ENCODE measurements around the gene P4HA2. TPM values are rescaled to one million over a fixed set of nuclear protein-coding genes. Genes with fewer than 3 reads are reported as not detected.

Gene P4HA2
- total and polyA plus RNA-seq, 2 donors from 2014 or later = 32.5 to 54.1 TPM

DNA sequence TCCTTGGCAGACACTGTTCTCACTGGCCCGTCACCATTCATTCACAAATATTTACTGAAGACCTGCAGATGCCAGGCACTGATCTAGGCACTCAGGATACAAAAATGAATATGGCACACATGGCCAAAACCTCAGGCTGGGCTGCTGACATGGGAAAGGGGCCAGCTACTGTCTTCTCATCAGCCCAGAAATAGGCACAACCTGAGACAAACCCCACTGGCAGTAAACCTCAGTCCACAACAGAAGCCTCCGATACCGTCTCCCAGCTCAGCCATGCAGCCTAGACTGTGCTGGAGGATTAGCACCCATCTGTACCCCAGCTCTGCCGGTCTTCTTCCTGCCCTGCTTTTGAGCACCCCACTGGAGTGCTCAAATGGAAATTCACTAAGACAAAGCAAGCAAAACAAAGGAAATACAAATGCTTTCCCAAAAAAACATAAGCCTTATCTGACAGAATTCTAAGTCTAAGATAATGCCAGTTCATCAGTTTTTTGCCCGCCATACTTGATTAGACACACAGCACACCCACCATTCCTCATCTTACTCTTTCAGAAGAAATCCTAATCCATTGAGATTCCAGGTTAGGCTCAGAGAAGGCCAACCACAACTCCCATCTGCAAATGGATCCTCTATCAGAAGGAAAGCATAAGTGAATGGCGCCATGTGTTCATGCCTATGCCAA, 8.2 kb downstream of the P4HA2 start:
- Histone ChIP-seq H3K9ac (ENCODE audit: low read length in 3 of 3) (no peak overlapping the region), H3K27ac (ENCODE audit: low read depth in 2 of 2, low read length in 2 of 2) (no peak overlapping the region), H3K9me3 (ENCODE audit: control insufficient read depth in 2 of 3, insufficient read depth in 1 of 3, low read length in 3 of 3) (no peaks in the 10 kb centered on the region), H3K4me3 (ENCODE audit: low read length in 3 of 3) (no peak overlapping the region), H3K4me1 (ENCODE audit: control insufficient read depth in 2 of 3, insufficient read depth in 2 of 3, low read depth in 1 of 3, low read length in 3 of 3) (peaks cover 0 to 12% (median 6%) of the 10 kb centered on the region in 3 donors), H3K27me3 (ENCODE audit: control insufficient read depth, insufficient read depth, low read length) (no peaks in the 10 kb centered on the region), H3K36me3 (ENCODE audit: control insufficient read depth in 2 of 3, insufficient read depth in 3 of 3, low read length in 3 of 3) (peaks cover 0 to 5% (median 3%) of the 10 kb centered on the region in 3 donors)
- FAIRE-seq (no peak), DNase-seq (no peak)
- TF ChIP-seq, protein P1, sequence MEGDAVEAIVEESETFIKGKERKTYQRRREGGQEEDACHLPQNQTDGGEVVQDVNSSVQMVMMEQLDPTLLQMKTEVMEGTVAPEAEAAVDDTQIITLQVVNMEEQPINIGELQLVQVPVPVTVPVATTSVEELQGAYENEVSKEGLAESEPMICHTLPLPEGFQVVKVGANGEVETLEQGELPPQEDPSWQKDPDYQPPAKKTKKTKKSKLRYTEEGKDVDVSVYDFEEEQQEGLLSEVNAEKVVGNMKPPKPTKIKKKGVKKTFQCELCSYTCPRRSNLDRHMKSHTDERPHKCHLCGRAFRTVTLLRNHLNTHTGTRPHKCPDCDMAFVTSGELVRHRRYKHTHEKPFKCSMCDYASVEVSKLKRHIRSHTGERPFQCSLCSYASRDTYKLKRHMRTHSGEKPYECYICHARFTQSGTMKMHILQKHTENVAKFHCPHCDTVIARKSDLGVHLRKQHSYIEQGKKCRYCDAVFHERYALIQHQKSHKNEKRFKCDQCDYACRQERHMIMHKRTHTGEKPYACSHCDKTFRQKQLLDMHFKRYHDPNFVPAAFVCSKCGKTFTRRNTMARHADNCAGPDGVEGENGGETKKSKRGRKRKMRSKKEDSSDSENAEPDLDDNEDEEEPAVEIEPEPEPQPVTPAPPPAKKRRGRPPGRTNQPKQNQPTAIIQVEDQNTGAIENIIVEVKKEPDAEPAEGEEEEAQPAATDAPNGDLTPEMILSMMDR (IDR thresholded peaks at IDR 0.05; ENCODE audit: borderline replicate concordance, extremely low read depth, insufficient read depth) = no peak
- intact Hi-C loops (cut with DNase I) = no loop called here

DNA sequence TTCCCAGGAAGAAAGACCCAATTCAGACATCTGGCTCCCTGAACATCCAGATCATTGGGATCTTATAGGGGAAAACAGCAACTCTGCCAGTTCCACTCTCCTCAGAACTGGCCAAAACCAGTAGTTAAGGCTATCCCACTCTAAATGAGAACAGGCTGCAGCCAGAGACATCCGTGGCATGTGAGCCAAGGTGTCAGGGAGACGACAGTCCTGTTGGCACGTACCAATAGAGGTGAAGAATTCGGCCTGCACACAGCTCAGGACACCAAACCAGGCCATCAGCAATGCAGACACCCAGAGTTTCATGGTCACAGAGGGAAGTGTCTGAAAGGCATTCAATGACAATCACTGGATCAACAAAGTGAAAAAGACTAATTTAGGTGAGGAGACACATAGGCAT, 9.3 kb downstream of the P4HA2 start:
- Histone ChIP-seq H3K27me3 (ENCODE audit: control insufficient read depth, insufficient read depth, low read length) (no peaks in the 10 kb centered on the region), H3K4me3 (ENCODE audit: low read length in 3 of 3) (no peak overlapping the region), H3K9ac (ENCODE audit: low read length in 3 of 3) (no peak overlapping the region), H3K4me1 (ENCODE audit: control insufficient read depth in 2 of 3, insufficient read depth in 2 of 3, low read depth in 1 of 3, low read length in 3 of 3) (peaks cover 0 to 6% (median 5%) of the 10 kb centered on the region in 3 donors), H3K27ac (ENCODE audit: low read depth in 2 of 2, low read length in 2 of 2) (no peak overlapping the region), H3K36me3 (ENCODE audit: control insufficient read depth in 2 of 3, insufficient read depth in 3 of 3, low read length in 3 of 3) (peaks cover 0 to 11% (median 6%) of the 10 kb centered on the region in 3 donors), H3K9me3 (ENCODE audit: control insufficient read depth in 2 of 3, insufficient read depth in 1 of 3, low read length in 3 of 3) (no peaks in the 10 kb centered on the region)
- TF ChIP-seq, protein P1 (IDR thresholded peaks at IDR 0.05; ENCODE audit: borderline replicate concordance, extremely low read depth, insufficient read depth) = no peak
- FAIRE-seq (no peak), DNase-seq (no peak)
- intact Hi-C loops (cut with DNase I) = no loop called here

DNA sequence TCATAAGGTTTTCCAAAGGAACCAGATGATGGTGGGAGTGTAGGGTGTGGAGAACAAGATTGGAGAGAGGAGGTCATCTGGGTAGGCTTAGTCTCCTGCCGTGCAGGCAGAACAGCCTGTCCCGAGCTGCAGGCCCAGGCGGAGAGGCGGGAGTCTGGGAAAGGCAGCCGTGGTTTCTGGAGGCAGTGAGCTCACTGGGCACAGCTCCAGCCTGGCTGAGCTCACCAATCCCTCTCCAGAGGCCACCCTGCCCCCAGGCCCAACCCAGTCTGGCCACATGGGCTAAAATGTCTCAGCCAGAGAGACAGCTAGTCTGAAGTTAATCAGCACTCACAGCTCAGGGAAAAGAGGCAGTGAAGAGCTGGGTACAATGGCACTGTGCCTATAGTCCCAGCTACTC, 12.3 kb downstream of the P4HA2 start:
- H3K27me3 ChIP-seq (ENCODE audit: control insufficient read depth, insufficient read depth, low read length) = no peaks in the 10 kb centered on the region
- H3K4me1 ChIP-seq (ENCODE audit: control insufficient read depth in 2 of 3, insufficient read depth in 2 of 3, low read depth in 1 of 3, low read length in 3 of 3) = peaks cover 0 to 6% (median 5%) of the 10 kb centered on the region in 3 donors
- no peaks in the 10 kb centered on the region for H3K9me3 ChIP-seq (ENCODE audit: control insufficient read depth in 2 of 3, insufficient read depth in 1 of 3, low read length in 3 of 3)
- H3K27ac ChIP-seq (ENCODE audit: low read depth in 2 of 2, low read length in 2 of 2) = peak overlapping the region in 1 of 2 donors; percentile 66
- H3K4me3 ChIP-seq (ENCODE audit: low read length in 3 of 3) = no peak overlapping the region
- TF ChIP-seq, protein P1 (IDR thresholded peaks at IDR 0.05; ENCODE audit: borderline replicate concordance, extremely low read depth, insufficient read depth) = no peak
- intact Hi-C loops (cut with DNase I) = no loop called here
- FAIRE-seq = no peak
- H3K36me3 ChIP-seq (ENCODE audit: control insufficient read depth in 2 of 3, insufficient read depth in 3 of 3, low read length in 3 of 3) = peaks cover 0 to 35% (median 19%) of the 10 kb centered on the region in 3 donors
- H3K9ac ChIP-seq (ENCODE audit: low read length in 3 of 3) = no peak overlapping the region
- peak in 2 of 5 donors; percentile 20 to 97 for DNase-seq

All from kidney (tissue), 14 donors.